Measurements from ENCODE around the gene QRICH2.
"Not testable (repeated sequence)": the region's sequence is repeated elsewhere in the genome, so short reads cannot be mapped to it uniquely, and the experiment has no call there.

GRCh38 chr17:76252967-76253766 lies 54.9 kb downstream of the QRICH2 start:
- TF ChIP-seq EZH2 (IDR thresholded peaks at IDR 0.05; ENCODE audit: insufficient read depth, low read length) = not testable (repeated sequence)
- TF ChIP-seq, protein P1, sequence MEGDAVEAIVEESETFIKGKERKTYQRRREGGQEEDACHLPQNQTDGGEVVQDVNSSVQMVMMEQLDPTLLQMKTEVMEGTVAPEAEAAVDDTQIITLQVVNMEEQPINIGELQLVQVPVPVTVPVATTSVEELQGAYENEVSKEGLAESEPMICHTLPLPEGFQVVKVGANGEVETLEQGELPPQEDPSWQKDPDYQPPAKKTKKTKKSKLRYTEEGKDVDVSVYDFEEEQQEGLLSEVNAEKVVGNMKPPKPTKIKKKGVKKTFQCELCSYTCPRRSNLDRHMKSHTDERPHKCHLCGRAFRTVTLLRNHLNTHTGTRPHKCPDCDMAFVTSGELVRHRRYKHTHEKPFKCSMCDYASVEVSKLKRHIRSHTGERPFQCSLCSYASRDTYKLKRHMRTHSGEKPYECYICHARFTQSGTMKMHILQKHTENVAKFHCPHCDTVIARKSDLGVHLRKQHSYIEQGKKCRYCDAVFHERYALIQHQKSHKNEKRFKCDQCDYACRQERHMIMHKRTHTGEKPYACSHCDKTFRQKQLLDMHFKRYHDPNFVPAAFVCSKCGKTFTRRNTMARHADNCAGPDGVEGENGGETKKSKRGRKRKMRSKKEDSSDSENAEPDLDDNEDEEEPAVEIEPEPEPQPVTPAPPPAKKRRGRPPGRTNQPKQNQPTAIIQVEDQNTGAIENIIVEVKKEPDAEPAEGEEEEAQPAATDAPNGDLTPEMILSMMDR (IDR thresholded peaks at IDR 0.05; ENCODE audit: insufficient read depth, low read depth, low read length) = not testable (repeated sequence)

Data from astrocyte (in vitro differentiated cells and primary cell).